HepG2 (cell line): ENCODE data around the gene SOX12. TPM values are rescaled to one million over a fixed set of nuclear protein-coding genes. Genes with fewer than 3 reads are reported as not detected.
A peak's percentile ranks its signal among the peaks of the same experiment; 100 is the strongest.

ENCODE experiments used
- ATAD3A ChIP-seq: sonication (generic); formaldehyde crosslinking; IDR thresholded peaks from 2 replicates; pipeline ENCODE4 v1.4.0; 2020; ENCODE audit warnings: missing genetic modification reagents
- ERF ChIP-seq: IDR thresholded peaks from 2 replicates; pipeline ENCODE4 v1.6.1; 2018; ENCODE audit warnings: missing biosample characterization, missing genetic modification reagents
- FOXC1 ChIP-seq: sonication (generic); formaldehyde crosslinking; IDR thresholded peaks from 2 replicates; pipeline ENCODE4 v1.8.0; 2022; ENCODE audit warnings: mild to moderate bottlenecking, missing genetic modification reagents, borderline replicate concordance
- FOXJ3 ChIP-seq: sonication (generic); formaldehyde crosslinking; IDR thresholded peaks from 2 replicates; pipeline ENCODE4 v1.4.0; 2020; ENCODE audit warnings: missing genetic modification reagents, mild to moderate bottlenecking, borderline replicate concordance
- GATAD1 ChIP-seq: IDR thresholded peaks from 2 replicates; pipeline ENCODE4 v1.6.1; 2016; ENCODE audit warnings: missing genetic modification reagents, missing compliant biosample characterization
- POGZ ChIP-seq: sonication (generic); formaldehyde crosslinking; IDR thresholded peaks from 2 replicates; pipeline ENCODE4 v1.4.0; 2020; ENCODE audit warnings: mild to moderate bottlenecking, missing genetic modification reagents
- PRDM4 ChIP-seq: sonication (generic); formaldehyde crosslinking; IDR thresholded peaks from 2 replicates; pipeline ENCODE4 v1.9.0; 2021; ENCODE audit warnings: missing genetic modification reagents, borderline replicate concordance
- PREB ChIP-seq: sonication (generic); formaldehyde crosslinking; IDR thresholded peaks from 2 replicates; pipeline ENCODE4 v1.4.0; 2020; ENCODE audit warnings: missing genetic modification reagents
- RBFOX2 ChIP-seq: fragments of 200-400 bp; formaldehyde crosslinking; IDR thresholded peaks from 2 replicates; pipeline ENCODE4 v1.6.1; 2017; ENCODE audit warnings: low read depth, mild to moderate bottlenecking, low read length
- RBM22 ChIP-seq: fragments of 200-400 bp; formaldehyde crosslinking; optimal IDR thresholded peaks from 2 replicates; pipeline ENCODE3; 2017; ENCODE audit warnings: mild to moderate bottlenecking, low read length, moderate library complexity
- REXO4 ChIP-seq: sonication (generic); formaldehyde crosslinking; IDR thresholded peaks from 2 replicates; pipeline ENCODE4 v1.8.0; 2022; ENCODE audit warnings: missing genetic modification reagents, mild to moderate bottlenecking, borderline replicate concordance
- SMYD3 ChIP-seq: sonication (generic); formaldehyde crosslinking; IDR thresholded peaks from 2 replicates; pipeline ENCODE4 v1.8.1; 2023; ENCODE audit warnings: mild to moderate bottlenecking, missing genetic modification reagents
- SNAPC5 ChIP-seq: sonication (generic); formaldehyde crosslinking; IDR thresholded peaks from 2 replicates; pipeline ENCODE4 v1.8.1; 2023; ENCODE audit warnings: mild to moderate bottlenecking, missing genetic modification reagents, borderline replicate concordance
- ZBTB14 ChIP-seq: sonication (generic); formaldehyde crosslinking; IDR thresholded peaks from 2 replicates; pipeline ENCODE4 v1.4.0; 2020; ENCODE audit warnings: missing genetic modification reagents
- ZBTB2 ChIP-seq: sonication (generic); formaldehyde crosslinking; IDR thresholded peaks from 2 replicates; pipeline ENCODE4 v1.8.0; 2022; ENCODE audit warnings: low read depth, missing genetic modification reagents
- ZBTB20 ChIP-seq: sonication (generic); formaldehyde crosslinking; IDR thresholded peaks from 2 replicates; pipeline ENCODE4 v1.8.1; 2023; ENCODE audit warnings: missing genetic modification reagents, low read depth, mild to moderate bottlenecking, borderline replicate concordance
- ZFP90 ChIP-seq: sonication (generic); formaldehyde crosslinking; IDR thresholded peaks from 2 replicates; pipeline ENCODE4 v1.8.0; 2022; ENCODE audit warnings: missing genetic modification reagents, mild to moderate bottlenecking, inconsistent platforms, borderline replicate concordance
- ZMAT5 ChIP-seq: sonication (generic); formaldehyde crosslinking; IDR thresholded peaks from 2 replicates; pipeline ENCODE4 v1.5.0; 2020; ENCODE audit warnings: mild to moderate bottlenecking, low read depth, missing genetic modification reagents, borderline replicate concordance
- ZNF124 ChIP-seq: sonication (generic); formaldehyde crosslinking; IDR thresholded peaks from 2 replicates; pipeline ENCODE4 v1.4.0; 2020; ENCODE audit warnings: missing genetic modification reagents
- ZNF232 ChIP-seq: sonication (generic); formaldehyde crosslinking; IDR thresholded peaks from 2 replicates; pipeline ENCODE4 v1.4.0; 2020; ENCODE audit warnings: missing genetic modification reagents, borderline replicate concordance
- ZNF282 ChIP-seq: fragments of 450-650 bp; IDR thresholded peaks from 2 replicates; pipeline ENCODE4 v1.6.1; 2018; ENCODE audit not compliant: partially characterized antibody
- ZNF510 ChIP-seq: sonication (generic); formaldehyde crosslinking; IDR thresholded peaks from 2 replicates; pipeline ENCODE4 v1.4.0; 2020; ENCODE audit warnings: low read depth, mild to moderate bottlenecking, missing genetic modification reagents
- ZNF749 ChIP-seq: sonication (generic); formaldehyde crosslinking; IDR thresholded peaks from 2 replicates; pipeline ENCODE4 v1.8.0; 2022; ENCODE audit warnings: mild to moderate bottlenecking, missing genetic modification reagents, moderate library complexity, borderline replicate concordance
- polyA plus RNA-seq, 8 experiments: library from polyadenylated mRNA; depleted of rRNA in 3 of 8; stranded (reverse) in 7 of 8; unstranded in 1 of 8; fragments of >200 nt; fragmentation: Illumina TruSeq in 4 of 8; extraction: Trizol in 4 of 8; gene quantifications; 2 replicates each; pipeline versions ENCODE4 v1.2.1 to v1.2.3, GENCODE V29; 2011 to 2016; ENCODE audit warnings: low read depth in 4 of 8, missing spikeins in 1 of 8, mixed read lengths in 1 of 8; ENCODE audit not compliant: insufficient read depth in 1 of 8
- total RNA-seq, 5 experiments: library from RNA; depleted of rRNA; stranded (reverse); fragments of >200 nt; fragmentation: Illumina TruSeq; extraction: Trizol; gene quantifications; 2 replicates each; pipeline ENCODE4 v1.2.3, GENCODE V29; 2016; ENCODE audit warnings: low read depth in 1 of 5

SOX12 gene
- total and polyA plus RNA-seq, 2 of the 13 experiments (the other 11 are each of a cell fraction or from before 2014, with no cell fraction given), result 10.0 to 18.7 TPM

GRCh38 chr20:354298-354977, 29.1 kb downstream of the SOX12 start (continued):
- TF ChIP-seq SNAPC5, result no peak
- TF ChIP-seq PREB (CRISPR knock-in tag), result no peak
- no peak for TF ChIP-seq RBFOX2
- 0 out of 2 replicates have a peak, but pooled peaks have one; percentile 61 for TF ChIP-seq ZNF510 (CRISPR knock-in tag)
- peak; percentile 88 for TF ChIP-seq FOXC1
- no peak; the same call in 1 of the 2 replicates for TF ChIP-seq FOXJ3 (CRISPR knock-in tag)
- peak; percentile 86 for TF ChIP-seq PRDM4 (CRISPR knock-in tag)
- TF ChIP-seq ZNF282, result no peak
- no peak; the same call in 1 of the 2 replicates for TF ChIP-seq ZNF232 (CRISPR knock-in tag)
- no peak for TF ChIP-seq ATAD3A (CRISPR knock-in tag)
- TF ChIP-seq ZBTB2 (CRISPR knock-in tag), result no peak
- no peak for TF ChIP-seq ZMAT5 (CRISPR knock-in tag)
- no peak for TF ChIP-seq REXO4
- no peak for TF ChIP-seq ZBTB20 (CRISPR knock-in tag)
- peak; percentile 23; the same call in 1 of the 2 replicates for TF ChIP-seq GATAD1 (CRISPR knock-in tag)
- no peak for TF ChIP-seq ZBTB14 (CRISPR knock-in tag)
- TF ChIP-seq ZNF124 (CRISPR knock-in tag), result peak; percentile 72; the same call in 1 of the 2 replicates
- 0 out of 2 replicates have a peak, but pooled peaks have one; percentile 7 for TF ChIP-seq POGZ
- peak; percentile 87; the same call in 1 of the 2 replicates for TF ChIP-seq ZNF749 (CRISPR knock-in tag)
- TF ChIP-seq SMYD3 (CRISPR knock-in tag), result no peak
- peak; percentile 97 for TF ChIP-seq RBM22
- TF ChIP-seq ERF (CRISPR knock-in tag), result peak; percentile 98
- TF ChIP-seq ZFP90 (CRISPR knock-in tag), result no peak
